AG09319 (cell line): ENCODE data around the gene MRPS31.

Source experiments
- DNase-seq: peaks from one replicate; pipeline ENCODE4 v3.0.0-alpha.2; 2010; ENCODE audit warnings: low read depth; ENCODE audit errors: extremely low read depth
- CTCF ChIP-seq: IDR thresholded peaks from 2 replicates; pipeline ENCODE4 v1.5.1; 2011; ENCODE audit warnings: low read depth, mild to moderate bottlenecking, inconsistent platforms, low read length, moderate library complexity

Gene MRPS31

GRCh38 chr13:40812102-40812501, 41.1 kb upstream of the MRPS31 start:
- no peak for TF ChIP-seq CTCF
- DNase-seq: no peak

- no peak for DNase-seq
- no peak for TF ChIP-seq CTCF
Observed at GRCh38 chr13:40809471-40809870, 38.5 kb upstream of the MRPS31 start.

GRCh38 chr13:40806241-40806640, 35.3 kb upstream of the MRPS31 start:
- no peak for DNase-seq
- no peak for TF ChIP-seq CTCF

GRCh38 chr13:40803316-40803715, 32.3 kb upstream of the MRPS31 start:
- TF ChIP-seq CTCF: no peak
- no peak for DNase-seq

- TF ChIP-seq CTCF: no peak
- DNase-seq: no peak
Observed at GRCh38 chr13:40801255-40802217, 30.5 kb upstream of the MRPS31 start.

GRCh38 chr13:40800559-40800958, 29.6 kb upstream of the MRPS31 start:
- TF ChIP-seq CTCF: no peak
- DNase-seq: no peak

GRCh38 chr13:40799508-40799907, 28.5 kb upstream of the MRPS31 start:
- TF ChIP-seq CTCF: no peak

More at GRCh38 chr13:40799508-40799907, 28.5 kb upstream of the MRPS31 start:
- DNase-seq: no peak
